ENCODE data around the gene TNFAIP2.

DNA sequence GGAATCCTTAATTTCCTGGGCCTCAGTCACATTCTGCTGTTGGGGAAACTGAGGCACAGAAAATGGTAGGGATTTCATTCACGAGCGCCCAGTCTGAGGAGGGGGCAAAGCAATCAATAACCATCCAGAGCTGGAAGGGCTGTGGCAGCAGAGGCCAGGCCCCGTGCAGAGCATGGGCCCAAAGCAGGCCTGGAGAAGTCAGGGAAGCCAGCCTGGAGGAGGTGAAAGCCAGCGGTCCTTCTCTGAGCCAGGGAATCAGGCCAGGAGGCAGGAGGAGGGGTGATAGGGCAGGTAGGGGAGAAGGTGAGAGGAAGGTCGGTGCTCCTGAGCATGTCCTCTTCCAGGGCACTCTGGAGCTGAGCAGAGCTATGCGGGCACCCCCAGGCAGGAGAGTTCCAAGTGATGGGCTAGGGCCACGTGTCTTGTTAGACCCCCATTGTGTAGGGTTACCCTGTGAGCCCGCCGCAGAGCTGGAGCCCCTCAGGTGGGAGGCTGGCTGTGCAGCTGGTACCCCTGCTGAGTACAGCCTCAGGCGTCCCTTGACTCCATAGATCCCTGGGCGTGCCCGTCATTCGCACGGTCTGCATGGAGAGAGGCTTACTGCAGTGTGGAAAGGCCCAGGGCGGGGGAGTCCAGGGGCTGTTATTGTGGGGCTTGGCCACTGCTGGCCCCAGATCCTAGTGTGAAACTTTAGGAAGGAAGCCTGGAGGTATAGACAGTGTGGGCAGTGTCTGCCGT lies 4.8 kb downstream of the TNFAIP2 start:
- TF ChIP-seq, protein P1, sequence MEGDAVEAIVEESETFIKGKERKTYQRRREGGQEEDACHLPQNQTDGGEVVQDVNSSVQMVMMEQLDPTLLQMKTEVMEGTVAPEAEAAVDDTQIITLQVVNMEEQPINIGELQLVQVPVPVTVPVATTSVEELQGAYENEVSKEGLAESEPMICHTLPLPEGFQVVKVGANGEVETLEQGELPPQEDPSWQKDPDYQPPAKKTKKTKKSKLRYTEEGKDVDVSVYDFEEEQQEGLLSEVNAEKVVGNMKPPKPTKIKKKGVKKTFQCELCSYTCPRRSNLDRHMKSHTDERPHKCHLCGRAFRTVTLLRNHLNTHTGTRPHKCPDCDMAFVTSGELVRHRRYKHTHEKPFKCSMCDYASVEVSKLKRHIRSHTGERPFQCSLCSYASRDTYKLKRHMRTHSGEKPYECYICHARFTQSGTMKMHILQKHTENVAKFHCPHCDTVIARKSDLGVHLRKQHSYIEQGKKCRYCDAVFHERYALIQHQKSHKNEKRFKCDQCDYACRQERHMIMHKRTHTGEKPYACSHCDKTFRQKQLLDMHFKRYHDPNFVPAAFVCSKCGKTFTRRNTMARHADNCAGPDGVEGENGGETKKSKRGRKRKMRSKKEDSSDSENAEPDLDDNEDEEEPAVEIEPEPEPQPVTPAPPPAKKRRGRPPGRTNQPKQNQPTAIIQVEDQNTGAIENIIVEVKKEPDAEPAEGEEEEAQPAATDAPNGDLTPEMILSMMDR (IDR thresholded peaks at IDR 0.05), result no peak
- TF ChIP-seq POLR2A (IDR thresholded peaks at IDR 0.05) (no peak), EP300 (IDR thresholded peaks at IDR 0.05) (no peak)
